IMR-90 (cell line): ENCODE measurements around the gene NIPAL1. TPM values are rescaled to one million over a fixed set of nuclear protein-coding genes. Genes with fewer than 3 reads are reported as not detected.

Source experiments
- ATAC-seq: fragments of 200-7000 bp; cut with Tn5 transposase; 2 replicates; pipeline ENCODE4 v1.9.1; 2020; ENCODE audit warnings: low read depth, mild to moderate bottlenecking, moderate library complexity
- BruUV-seq: library from RNA; stranded (reverse); fragments of 400-500 nt; replicated peaks from 2 replicates; lab custom pipeline; 2021; lab: Mats Ljungman, UMichigan
- CTCF ChIA-PET: fragments of 300-600 bp; formaldehyde crosslinking; extraction: SDS; loops from one replicate; lab custom pipeline; 2021; ENCODE audit warnings: antibody characterized with exemption; lab: Yijun Ruan, JAX
- POLR2A ChIA-PET: fragments of 300-600 bp; sonication (Branson Sonifier 250); formaldehyde crosslinking; loops from one replicate; lab custom pipeline; 2022; ENCODE audit warnings: antibody characterized with exemption; ENCODE audit not compliant: unreplicated experiment; lab: Charles Lee
- DNase-seq: peaks from one replicate; pipeline ENCODE4 v3.0.0; 2013
- H2AFZ ChIP-seq: replicated peaks from 2 replicates; pipeline ENCODE3; 2013; ENCODE audit warnings: low read length, mild to moderate bottlenecking; ENCODE audit not compliant: poor library complexity
- H2AK5ac ChIP-seq: 2 replicates; pipeline ENCODE4 v1.6.1; 2013; ENCODE audit warnings: low read depth, low read length, inconsistent platforms
- H2AK9ac ChIP-seq: replicated peaks from 2 replicates; pipeline ENCODE3; 2013; ENCODE audit warnings: mild to moderate bottlenecking, low read depth, low read length, moderate library complexity; ENCODE audit not compliant: poor library complexity
- H2BK120ac ChIP-seq: 2 replicates; pipeline ENCODE4 v1.6.1; 2013; ENCODE audit warnings: low read depth, low read length, inconsistent platforms
- H2BK15ac ChIP-seq: 3 replicates; pipeline ENCODE4 v1.6.1; 2013; ENCODE audit warnings: low read depth, low read length, inconsistent platforms
- H2BK20ac ChIP-seq: 2 replicates; pipeline ENCODE4 v1.6.1; 2013; ENCODE audit warnings: low read depth, mild to moderate bottlenecking, inconsistent platforms, low read length, moderate library complexity
- H2BK5ac ChIP-seq: 2 replicates; pipeline ENCODE4 v1.6.1; 2013; ENCODE audit warnings: mild to moderate bottlenecking, low read depth, low read length, inconsistent platforms; ENCODE audit not compliant: poor library complexity, severe bottlenecking
- H3K14ac ChIP-seq: replicated peaks from 2 replicates; pipeline ENCODE4 v1.6.1; 2013; ENCODE audit warnings: low read depth, low read length, inconsistent platforms
- H3K18ac ChIP-seq: 2 replicates; pipeline ENCODE4 v1.6.1; 2013; ENCODE audit warnings: low read depth, low read length, control low read depth
- H3K23ac ChIP-seq: 2 replicates; pipeline ENCODE4 v1.6.1; 2013; ENCODE audit warnings: low read depth, low read length, inconsistent platforms
- H3K27ac ChIP-seq: 2 replicates; pipeline ENCODE4 v1.5.1; 2013; ENCODE audit warnings: mild to moderate bottlenecking, control low read depth, low read length; ENCODE audit not compliant: insufficient read depth
- H3K27me3 ChIP-seq: 2 replicates; pipeline ENCODE4 v1.6.1; 2013; ENCODE audit warnings: low read length; ENCODE audit not compliant: control insufficient read depth, insufficient read depth
- H3K36me3 ChIP-seq: 2 replicates; pipeline ENCODE4 v1.6.1; 2013; ENCODE audit warnings: low read length, mixed read lengths; ENCODE audit not compliant: control insufficient read depth, insufficient read depth
- H3K4ac ChIP-seq: 2 replicates; pipeline ENCODE4 v1.6.1; 2013; ENCODE audit warnings: low read depth, low read length, inconsistent platforms
- H3K4me1 ChIP-seq: 2 replicates; pipeline ENCODE4 v1.6.1; 2013; ENCODE audit warnings: low read length, mixed read lengths; ENCODE audit not compliant: control insufficient read depth, insufficient read depth
- H3K4me2 ChIP-seq: 2 replicates; pipeline ENCODE4 v1.6.1; 2013; ENCODE audit warnings: low read depth, mild to moderate bottlenecking, control low read depth, low read length, moderate library complexity
- H3K4me3 ChIP-seq: 2 replicates; pipeline ENCODE4 v1.5.1; 2013; ENCODE audit warnings: low read depth, mild to moderate bottlenecking, control low read depth, low read length, moderate library complexity; ENCODE audit not compliant: insufficient read depth
- H3K56ac ChIP-seq: 2 replicates; pipeline ENCODE4 v1.6.1; 2013; ENCODE audit warnings: low read length, inconsistent platforms; ENCODE audit not compliant: insufficient read depth; ENCODE audit errors: extremely low read depth
- H3K79me1 ChIP-seq, 2 experiments: 2 replicates each; pipeline ENCODE4 v1.6.1; 2013; ENCODE audit warnings: low read length in 2 of 2, inconsistent platforms in 1 of 2, low read depth in 1 of 2
- H3K9ac ChIP-seq: 2 replicates; pipeline ENCODE4 v1.6.1; 2013; ENCODE audit warnings: low read depth, low read length, control low read depth
- H3K9me1 ChIP-seq: 2 replicates; pipeline ENCODE4 v1.6.1; 2013; ENCODE audit warnings: low read length, inconsistent platforms; ENCODE audit not compliant: insufficient read depth
- H3K9me3 ChIP-seq: 2 replicates; pipeline ENCODE4 v1.6.1; 2013; ENCODE audit warnings: low read length; ENCODE audit not compliant: control insufficient read depth, insufficient read depth
- H4K20me1 ChIP-seq: 2 replicates; pipeline ENCODE4 v1.6.1; 2013; ENCODE audit warnings: low read length, inconsistent platforms; ENCODE audit not compliant: insufficient read depth
- H4K5ac ChIP-seq: 2 replicates; pipeline ENCODE4 v1.6.1; 2013; ENCODE audit warnings: mild to moderate bottlenecking, low read depth, low read length, control low read depth
- H4K8ac ChIP-seq, 2 experiments: 2 replicates each; pipeline ENCODE4 v1.6.1; 2013; ENCODE audit warnings: low read depth in 2 of 2, low read length in 2 of 2, control low read depth in 1 of 2, inconsistent platforms in 1 of 2
- H4K91ac ChIP-seq: 2 replicates; pipeline ENCODE4 v1.6.1; 2013; ENCODE audit warnings: low read depth, low read length, inconsistent platforms; ENCODE audit not compliant: insufficient read depth
- CHD1 ChIP-seq: IDR thresholded peaks from 2 replicates; pipeline ENCODE4 v1.6.1; 2012; ENCODE audit warnings: low read depth, low read length, improper control_type of control experiment
- CTCF ChIP-seq: conservative IDR thresholded peaks from 2 replicates; pipeline ENCODE4 v1.5.1; 2012; ENCODE audit warnings: mild to moderate bottlenecking, low read depth, low read length, improper control_type of control experiment
- MAZ ChIP-seq: IDR thresholded peaks from 2 replicates; pipeline ENCODE4 v1.6.1; 2012; ENCODE audit warnings: low read depth, mild to moderate bottlenecking, low read length, improper control_type of control experiment, moderate library complexity, borderline replicate concordance
- NFE2L2 ChIP-seq: fragments of 150-350 bp; IDR thresholded peaks from 2 replicates; pipeline ENCODE4 v1.6.1; 2016; ENCODE audit warnings: low read depth, mild to moderate bottlenecking, low read length
- RFX5 ChIP-seq: IDR thresholded peaks from 2 replicates; pipeline ENCODE4 v1.8.0; 2012; ENCODE audit warnings: low read depth, mild to moderate bottlenecking, low read length, moderate library complexity
- USF2 ChIP-seq: fragments of 150-350 bp; IDR thresholded peaks from 2 replicates; pipeline ENCODE4 v1.6.1; 2017; ENCODE audit warnings: mild to moderate bottlenecking, antibody characterized with exemption, low read length, low read depth
- WGBS, 2 experiments: methylation state at CpG; one replicate each; pipeline versions ENCODE4 v1.1.5 to v1.1.7; 2013; ENCODE audit warnings: missing lambda C conversion rate in 2 of 2; ENCODE audit not compliant: insufficient read length in 1 of 2; ENCODE audit errors: extremely low coverage in 2 of 2; 5-methylcytosine and 5-hydroxymethylcytosine counted together
- dilution Hi-C: fragments of 300-500 bp; cut with HindIII; formaldehyde crosslinking; loops from one replicate; pipeline ENCODE4 v1.14.3; 2018; ENCODE audit warnings: low sequenced_read_pairs; ENCODE audit not compliant: unreplicated experiment
- in situ Hi-C: fragments of 300-500 bp; cut with MboI; formaldehyde crosslinking; loops from 3 replicates; pipeline ENCODE4 v1.14.3; 2019; ENCODE audit warnings: low sequenced_read_pairs, inconsistent platforms, mixed read lengths
- intact Hi-C: fragments of 100-400 bp; cut with micrococcal nuclease; formaldehyde crosslinking; loops from 2 replicates; pipeline ENCODE4 v1.10.0; 2022
- polyA plus RNA-seq, 3 experiments: library from polyadenylated mRNA; depleted of rRNA; stranded (reverse); fragments of >200 nt; gene quantifications; 2 replicates each; pipeline ENCODE4 v1.2.3, GENCODE V29; 2012; ENCODE audit warnings: low replicate concordance in 1 of 3
- total RNA-seq: library from RNA; depleted of rRNA; stranded (reverse); fragments of >200 nt; gene quantifications from 2 replicates; pipeline ENCODE4 v1.2.3, GENCODE V29; 2012

Gene NIPAL1
- total and polyA plus RNA-seq, 2 of the 4 experiments (the other 2 are of a cell fraction): 0.89 to 1.1 TPM

GRCh38 chr4:48028696-48029095, 12.1 kb downstream of the NIPAL1 start:
- POLR2A ChIA-PET: no interaction called here
- Histone ChIP-seq H3K4me1 (no peaks in the 10 kb centered on the region), H2AFZ (no peak overlapping the region), H3K27ac (no peak overlapping the region), H3K27me3 (no peaks in the 10 kb centered on the region), H4K20me1 (no peaks in the 10 kb centered on the region), H3K36me3 (no peaks in the 10 kb centered on the region), H2AK5ac (no peak overlapping the region), H3K9me3 (no peaks in the 10 kb centered on the region), H4K5ac (no peak overlapping the region), H3K14ac (no peak overlapping the region), H3K4me2 (no peak overlapping the region), H2AK9ac (no peak overlapping the region), H3K56ac (no peak overlapping the region), H4K91ac (no peak overlapping the region), H3K4me3 (no peak overlapping the region), H3K9me1 (no peaks in the 10 kb centered on the region), H3K18ac (no peak overlapping the region), H2BK20ac (no peak overlapping the region), H2BK5ac (no peak overlapping the region), H3K79me1 (no peaks in the 10 kb centered on the region), H2BK120ac (no peak overlapping the region), H3K4ac (no peak overlapping the region), H2BK15ac (no peak overlapping the region), H4K8ac (no peak overlapping the region), H3K9ac (no peak overlapping the region), H3K23ac (no peak overlapping the region)
- no CpG with 5 or more reads among the region's 2 CpGs for WGBS, 2 experiments
- ATAC-seq: no peak
- dilution Hi-C loops: no loop called here
- no TSS peak for BruUV-seq
- CTCF ChIA-PET: no interaction called here
- DNase-seq: no peak
- intact Hi-C loops: no loop called here
- TF ChIP-seq CHD1 (no peak), USF2 (no peak), MAZ (no peak), RFX5 (no peak), NFE2L2 (no peak), CTCF (no peak)
- in situ Hi-C loops: no loop called here
